HepG2 (cell line): ENCODE measurements around the gene REEP6. TPM values are rescaled to one million over a fixed set of nuclear protein-coding genes. Genes with fewer than 3 reads are reported as not detected.

Source experiments
- AGO1 ChIP-seq: fragments of 200-400 bp; formaldehyde crosslinking; IDR thresholded peaks from 2 replicates; pipeline ENCODE4 v1.6.1; 2017; ENCODE audit warnings: mild to moderate bottlenecking, low read depth, low read length, moderate library complexity; ENCODE audit not compliant: poor library complexity, severe bottlenecking
- AKAP8 ChIP-seq: sonication (generic); formaldehyde crosslinking; IDR thresholded peaks from 2 replicates; pipeline ENCODE4 v1.5.1; 2020; ENCODE audit warnings: mild to moderate bottlenecking, missing genetic modification reagents
- EHMT2 ChIP-seq: fragments of 200-600 bp; sonication (generic); IDR thresholded peaks from 2 replicates; pipeline ENCODE4 v1.7.0; 2017; ENCODE audit warnings: antibody characterized with exemption, low read depth, low read length, borderline replicate concordance
- IKZF1 ChIP-seq: fragments of 450-650 bp; IDR thresholded peaks from 2 replicates; pipeline ENCODE4 v1.7.1; 2016
- MAFF ChIP-seq: IDR thresholded peaks from 2 replicates; pipeline ENCODE4 v1.6.1; 2011; ENCODE audit warnings: low read depth, low read length, improper control_type of control experiment
- MBNL3 ChIP-seq: fragments of 250-450 bp; sonication (Bioruptor Pico); conservative IDR thresholded peaks from 2 replicates; pipeline ENCODE4 v1.8.0; 2022; ENCODE audit warnings: mild to moderate bottlenecking, inconsistent platforms
- RORA ChIP-seq: sonication (generic); formaldehyde crosslinking; IDR thresholded peaks from 2 replicates; pipeline ENCODE4 v1.5.0; 2020; ENCODE audit warnings: mild to moderate bottlenecking, missing genetic modification reagents, moderate library complexity
- SAP130 ChIP-seq: IDR thresholded peaks from 2 replicates; pipeline ENCODE4 v1.6.1; 2016; ENCODE audit warnings: low read depth
- SP140L ChIP-seq: sonication (generic); formaldehyde crosslinking; IDR thresholded peaks from 2 replicates; pipeline ENCODE4 v1.4.0; 2020; ENCODE audit warnings: missing genetic modification reagents, borderline replicate concordance
- ZC3H4 ChIP-seq: sonication (generic); formaldehyde crosslinking; IDR thresholded peaks from 2 replicates; pipeline ENCODE4 v1.4.0; 2020; ENCODE audit warnings: missing genetic modification reagents, borderline replicate concordance
- ZNF382 ChIP-seq: sonication (generic); formaldehyde crosslinking; IDR thresholded peaks from 2 replicates; pipeline ENCODE4 v1.5.0; 2020; ENCODE audit warnings: missing genetic modification reagents, mild to moderate bottlenecking, borderline replicate concordance
- ZNF460 ChIP-seq: sonication (generic); formaldehyde crosslinking; IDR thresholded peaks from 2 replicates; pipeline ENCODE4 v1.5.1; 2020; ENCODE audit warnings: missing genetic modification reagents, mild to moderate bottlenecking, borderline replicate concordance
- polyA plus RNA-seq, 8 experiments: library from polyadenylated mRNA; depleted of rRNA in 3 of 8; stranded (reverse) in 7 of 8; unstranded in 1 of 8; fragments of >200 nt; fragmentation: Illumina TruSeq in 4 of 8; extraction: Trizol in 4 of 8; gene quantifications; 2 replicates each; pipeline versions ENCODE4 v1.2.1 to v1.2.3, GENCODE V29; 2011 to 2016; ENCODE audit warnings: low read depth in 4 of 8, missing spikeins in 1 of 8, mixed read lengths in 1 of 8; ENCODE audit not compliant: insufficient read depth in 1 of 8
- total RNA-seq, 5 experiments: library from RNA; depleted of rRNA; stranded (reverse); fragments of >200 nt; fragmentation: Illumina TruSeq; extraction: Trizol; gene quantifications; 2 replicates each; pipeline ENCODE4 v1.2.3, GENCODE V29; 2016; ENCODE audit warnings: low read depth in 1 of 5
- TF ChIP-seq, protein P1 (sequence below): sonication (generic); formaldehyde crosslinking; IDR thresholded peaks from 2 replicates; pipeline ENCODE4 v1.5.0; 2020; ENCODE audit warnings: mild to moderate bottlenecking, missing genetic modification reagents
- TF ChIP-seq, protein P2 (sequence below): sonication (generic); formaldehyde crosslinking; conservative IDR thresholded peaks from 2 replicates; pipeline ENCODE4 v1.4.0; 2020; ENCODE audit warnings: missing genetic modification reagents
- TF ChIP-seq, protein P3 (sequence below): fragments of 450-650 bp; IDR thresholded peaks from 2 replicates; pipeline ENCODE4 v1.6.1; 2017
- TF ChIP-seq, protein P4 (sequence below): sonication (generic); formaldehyde crosslinking; IDR thresholded peaks from 2 replicates; pipeline ENCODE4 v1.8.0; 2022; ENCODE audit warnings: mild to moderate bottlenecking, missing genetic modification reagents, borderline replicate concordance
- TF ChIP-seq, protein P5 (sequence below): sonication (generic); formaldehyde crosslinking; IDR thresholded peaks from 2 replicates; pipeline ENCODE4 v1.5.0; 2020; ENCODE audit warnings: mild to moderate bottlenecking, missing genetic modification reagents, borderline replicate concordance

Gene REEP6
- total and polyA plus RNA-seq, 2 of the 13 experiments (the other 11 are each of a cell fraction or from before 2014, with no cell fraction given) = 10.0 to 28.8 TPM

DNA sequence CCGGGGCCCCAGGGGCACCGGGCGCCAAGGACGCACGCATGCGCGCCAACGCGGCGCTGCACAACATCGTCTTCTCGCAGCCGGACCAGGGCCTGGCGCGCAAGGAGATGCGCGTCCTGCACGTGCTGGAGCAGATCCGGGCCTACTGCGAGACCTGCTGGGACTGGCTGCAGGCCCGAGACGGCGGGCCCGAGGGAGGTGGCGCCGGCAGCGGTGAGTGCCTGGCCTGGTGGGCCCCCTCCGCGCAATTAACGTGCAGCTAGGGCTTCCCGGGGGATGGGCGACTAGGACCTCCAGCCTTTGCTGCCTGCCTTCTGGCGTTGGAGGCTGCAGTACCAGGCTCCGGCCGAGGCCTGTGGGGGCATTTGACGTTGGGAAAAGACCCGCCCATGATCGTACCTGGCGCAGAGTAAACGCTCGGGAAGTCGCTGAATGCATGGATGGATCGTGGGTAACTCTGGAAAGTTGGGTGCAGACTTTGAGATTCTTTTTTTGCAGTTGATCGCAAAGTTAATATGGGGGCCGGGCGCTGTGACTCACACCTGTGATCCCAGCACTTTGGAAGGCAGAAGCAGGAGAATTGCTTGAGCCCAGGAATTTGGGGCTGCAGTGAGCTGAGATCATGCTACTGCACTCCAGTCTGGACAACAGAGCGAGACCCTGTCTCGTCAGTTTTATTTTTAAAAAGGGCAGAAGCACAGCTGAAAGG lies 33.8 kb upstream of the REEP6 start (continued):
- TF ChIP-seq, protein P1, sequence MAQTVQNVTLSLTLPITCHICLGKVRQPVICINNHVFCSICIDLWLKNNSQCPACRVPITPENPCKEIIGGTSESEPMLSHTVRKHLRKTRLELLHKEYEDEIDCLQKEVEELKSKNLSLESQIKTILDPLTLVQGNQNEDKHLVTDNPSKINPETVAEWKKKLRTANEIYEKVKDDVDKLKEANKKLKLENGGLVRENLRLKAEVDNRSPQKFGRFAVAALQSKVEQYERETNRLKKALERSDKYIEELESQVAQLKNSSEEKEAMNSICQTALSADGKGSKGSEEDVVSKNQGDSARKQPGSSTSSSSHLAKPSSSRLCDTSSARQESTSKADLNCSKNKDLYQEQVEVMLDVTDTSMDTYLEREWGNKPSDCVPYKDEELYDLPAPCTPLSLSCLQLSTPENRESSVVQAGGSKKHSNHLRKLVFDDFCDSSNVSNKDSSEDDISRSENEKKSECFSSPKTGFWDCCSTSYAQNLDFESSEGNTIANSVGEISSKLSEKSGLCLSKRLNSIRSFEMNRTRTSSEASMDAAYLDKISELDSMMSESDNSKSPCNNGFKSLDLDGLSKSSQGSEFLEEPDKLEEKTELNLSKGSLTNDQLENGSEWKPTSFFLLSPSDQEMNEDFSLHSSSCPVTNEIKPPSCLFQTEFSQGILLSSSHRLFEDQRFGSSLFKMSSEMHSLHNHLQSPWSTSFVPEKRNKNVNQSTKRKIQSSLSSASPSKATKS (CRISPR knock-in tag) = no peak
- TF ChIP-seq ZNF460 (CRISPR knock-in tag) (no peak), AGO1 (peak; percentile 93), IKZF1 (no peak), EHMT2 (no peak), SAP130 (CRISPR knock-in tag) (no peak), MAFF (no peak), SP140L (CRISPR knock-in tag) (no peak), ZC3H4 (CRISPR knock-in tag) (no peak), RORA (CRISPR knock-in tag) (no peak), MBNL3 (CRISPR knock-in tag) (no peak), ZNF382 (no peak), AKAP8 (peak; percentile 89)
- TF ChIP-seq, protein P2, sequence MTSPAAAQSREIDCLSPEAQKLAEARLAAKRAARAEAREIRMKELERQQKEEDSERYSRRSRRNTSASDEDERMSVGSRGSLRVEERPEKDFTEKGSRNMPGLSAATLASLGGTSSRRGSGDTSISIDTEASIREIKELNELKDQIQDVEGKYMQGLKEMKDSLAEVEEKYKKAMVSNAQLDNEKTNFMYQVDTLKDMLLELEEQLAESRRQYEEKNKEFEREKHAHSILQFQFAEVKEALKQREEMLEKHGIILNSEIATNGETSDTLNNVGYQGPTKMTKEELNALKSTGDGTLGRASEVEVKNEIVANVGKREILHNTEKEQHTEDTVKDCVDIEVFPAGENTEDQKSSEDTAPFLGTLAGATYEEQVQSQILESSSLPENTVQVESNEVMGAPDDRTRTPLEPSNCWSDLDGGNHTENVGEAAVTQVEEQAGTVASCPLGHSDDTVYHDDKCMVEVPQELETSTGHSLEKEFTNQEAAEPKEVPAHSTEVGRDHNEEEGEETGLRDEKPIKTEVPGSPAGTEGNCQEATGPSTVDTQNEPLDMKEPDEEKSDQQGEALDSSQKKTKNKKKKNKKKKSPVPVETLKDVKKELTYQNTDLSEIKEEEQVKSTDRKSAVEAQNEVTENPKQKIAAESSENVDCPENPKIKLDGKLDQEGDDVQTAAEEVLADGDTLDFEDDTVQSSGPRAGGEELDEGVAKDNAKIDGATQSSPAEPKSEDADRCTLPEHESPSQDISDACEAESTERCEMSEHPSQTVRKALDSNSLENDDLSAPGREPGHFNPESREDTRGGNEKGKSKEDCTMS (CRISPR knock-in tag) = no peak
- TF ChIP-seq, protein P3, sequence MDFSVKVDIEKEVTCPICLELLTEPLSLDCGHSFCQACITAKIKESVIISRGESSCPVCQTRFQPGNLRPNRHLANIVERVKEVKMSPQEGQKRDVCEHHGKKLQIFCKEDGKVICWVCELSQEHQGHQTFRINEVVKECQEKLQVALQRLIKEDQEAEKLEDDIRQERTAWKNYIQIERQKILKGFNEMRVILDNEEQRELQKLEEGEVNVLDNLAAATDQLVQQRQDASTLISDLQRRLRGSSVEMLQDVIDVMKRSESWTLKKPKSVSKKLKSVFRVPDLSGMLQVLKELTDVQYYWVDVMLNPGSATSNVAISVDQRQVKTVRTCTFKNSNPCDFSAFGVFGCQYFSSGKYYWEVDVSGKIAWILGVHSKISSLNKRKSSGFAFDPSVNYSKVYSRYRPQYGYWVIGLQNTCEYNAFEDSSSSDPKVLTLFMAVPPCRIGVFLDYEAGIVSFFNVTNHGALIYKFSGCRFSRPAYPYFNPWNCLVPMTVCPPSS = no peak
- TF ChIP-seq, protein P4, sequence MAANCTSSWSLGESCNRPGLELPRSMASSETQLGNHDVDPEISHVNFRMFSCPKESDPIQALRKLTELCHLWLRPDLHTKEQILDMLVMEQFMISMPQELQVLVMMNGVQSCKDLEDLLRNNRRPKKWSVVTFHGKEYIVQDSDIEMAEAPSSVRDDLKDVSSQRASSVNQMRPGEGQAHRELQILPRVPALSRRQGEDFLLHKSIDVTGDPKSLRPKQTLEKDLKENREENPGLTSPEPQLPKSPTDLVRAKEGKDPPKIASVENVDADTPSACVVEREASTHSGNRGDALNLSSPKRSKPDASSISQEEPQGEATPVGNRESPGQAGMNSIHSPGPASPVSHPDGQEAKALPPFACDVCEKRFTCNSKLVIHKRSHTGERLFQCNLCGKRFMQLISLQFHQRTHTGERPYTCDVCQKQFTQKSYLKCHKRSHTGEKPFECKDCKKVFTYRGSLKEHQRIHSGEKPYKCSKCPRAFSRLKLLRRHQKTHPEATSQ (CRISPR knock-in tag) = no peak
- TF ChIP-seq, protein P5, sequence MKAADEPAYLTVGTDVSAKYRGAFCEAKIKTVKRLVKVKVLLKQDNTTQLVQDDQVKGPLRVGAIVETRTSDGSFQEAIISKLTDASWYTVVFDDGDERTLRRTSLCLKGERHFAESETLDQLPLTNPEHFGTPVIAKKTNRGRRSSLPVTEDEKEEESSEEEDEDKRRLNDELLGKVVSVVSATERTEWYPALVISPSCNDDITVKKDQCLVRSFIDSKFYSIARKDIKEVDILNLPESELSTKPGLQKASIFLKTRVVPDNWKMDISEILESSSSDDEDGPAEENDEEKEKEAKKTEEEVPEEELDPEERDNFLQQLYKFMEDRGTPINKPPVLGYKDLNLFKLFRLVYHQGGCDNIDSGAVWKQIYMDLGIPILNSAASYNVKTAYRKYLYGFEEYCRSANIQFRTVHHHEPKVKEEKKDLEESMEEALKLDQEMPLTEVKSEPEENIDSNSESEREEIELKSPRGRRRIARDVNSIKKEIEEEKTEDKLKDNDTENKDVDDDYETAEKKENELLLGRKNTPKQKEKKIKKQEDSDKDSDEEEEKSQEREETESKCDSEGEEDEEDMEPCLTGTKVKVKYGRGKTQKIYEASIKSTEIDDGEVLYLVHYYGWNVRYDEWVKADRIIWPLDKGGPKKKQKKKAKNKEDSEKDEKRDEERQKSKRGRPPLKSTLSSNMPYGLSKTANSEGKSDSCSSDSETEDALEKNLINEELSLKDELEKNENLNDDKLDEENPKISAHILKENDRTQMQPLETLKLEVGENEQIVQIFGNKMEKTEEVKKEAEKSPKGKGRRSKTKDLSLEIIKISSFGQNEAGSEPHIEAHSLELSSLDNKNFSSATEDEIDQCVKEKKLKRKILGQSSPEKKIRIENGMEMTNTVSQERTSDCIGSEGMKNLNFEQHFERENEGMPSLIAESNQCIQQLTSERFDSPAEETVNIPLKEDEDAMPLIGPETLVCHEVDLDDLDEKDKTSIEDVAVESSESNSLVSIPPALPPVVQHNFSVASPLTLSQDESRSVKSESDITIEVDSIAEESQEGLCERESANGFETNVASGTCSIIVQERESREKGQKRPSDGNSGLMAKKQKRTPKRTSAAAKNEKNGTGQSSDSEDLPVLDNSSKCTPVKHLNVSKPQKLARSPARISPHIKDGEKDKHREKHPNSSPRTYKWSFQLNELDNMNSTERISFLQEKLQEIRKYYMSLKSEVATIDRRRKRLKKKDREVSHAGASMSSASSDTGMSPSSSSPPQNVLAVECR (CRISPR knock-in tag) = no peak; the same call in 1 of the 2 replicates
